ENCODE measurements around the gene ADK. TPM values are rescaled to one million over a fixed set of nuclear protein-coding genes. Genes with fewer than 3 reads are reported as not detected.
"Not testable (repeated sequence)": the region's sequence is repeated elsewhere in the genome, so short reads cannot be mapped to it uniquely, and the experiment has no call there.

ADK gene
- total and polyA plus RNA-seq, 2 donors (not counting 1 experiment from before 2014, with no cell fraction given) = 25.3 to 47.8 TPM

GRCh38 chr10:74558403-74558802, 407.4 kb downstream of the ADK start:
- Histone ChIP-seq H3K79me2 (ENCODE audit: control insufficient read depth, insufficient read depth, low read length) (no peaks in the 10 kb centered on the region), H4K20me1 (ENCODE audit: control insufficient read depth, extremely low read depth, insufficient read depth, low read length) (no peaks in the 10 kb centered on the region), H3K27me3 (ENCODE audit: control insufficient read depth, insufficient read depth, low read length) (no peaks in the 10 kb centered on the region), H3K4me3 (replicated peaks in 1 of 4; ENCODE audit: control extremely low read depth in 1 of 4, insufficient read depth in 1 of 4, low read depth in 3 of 4, low read length in 4 of 4) (no peak overlapping the region), H3K9me3 (ENCODE audit: control insufficient read depth, insufficient read depth, low read depth, low read length) (no peaks in the 10 kb centered on the region), H3K27ac (ENCODE audit: insufficient read depth, low read length) (no peak overlapping the region), H3K4me1 (ENCODE audit: control insufficient read depth, extremely low read depth, insufficient read depth, low read length) (no peaks in the 10 kb centered on the region), H3K9ac (ENCODE audit: insufficient read depth, low read length) (no peak overlapping the region), H3K4me2 (ENCODE audit: extremely low read depth, insufficient read depth, low read length) (no peak overlapping the region), H2AFZ (ENCODE audit: low read length) (no peak overlapping the region), H3K36me3 (ENCODE audit: control insufficient read depth, insufficient read depth, low read length) (no peaks in the 10 kb centered on the region)
- TF ChIP-seq, protein P1, sequence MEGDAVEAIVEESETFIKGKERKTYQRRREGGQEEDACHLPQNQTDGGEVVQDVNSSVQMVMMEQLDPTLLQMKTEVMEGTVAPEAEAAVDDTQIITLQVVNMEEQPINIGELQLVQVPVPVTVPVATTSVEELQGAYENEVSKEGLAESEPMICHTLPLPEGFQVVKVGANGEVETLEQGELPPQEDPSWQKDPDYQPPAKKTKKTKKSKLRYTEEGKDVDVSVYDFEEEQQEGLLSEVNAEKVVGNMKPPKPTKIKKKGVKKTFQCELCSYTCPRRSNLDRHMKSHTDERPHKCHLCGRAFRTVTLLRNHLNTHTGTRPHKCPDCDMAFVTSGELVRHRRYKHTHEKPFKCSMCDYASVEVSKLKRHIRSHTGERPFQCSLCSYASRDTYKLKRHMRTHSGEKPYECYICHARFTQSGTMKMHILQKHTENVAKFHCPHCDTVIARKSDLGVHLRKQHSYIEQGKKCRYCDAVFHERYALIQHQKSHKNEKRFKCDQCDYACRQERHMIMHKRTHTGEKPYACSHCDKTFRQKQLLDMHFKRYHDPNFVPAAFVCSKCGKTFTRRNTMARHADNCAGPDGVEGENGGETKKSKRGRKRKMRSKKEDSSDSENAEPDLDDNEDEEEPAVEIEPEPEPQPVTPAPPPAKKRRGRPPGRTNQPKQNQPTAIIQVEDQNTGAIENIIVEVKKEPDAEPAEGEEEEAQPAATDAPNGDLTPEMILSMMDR (conservative IDR thresholded peaks at IDR 0.05 in 1 of 2, IDR thresholded peaks at IDR 0.05 in 1 of 2; ENCODE audit: low read depth in 1 of 2, low read length in 2 of 2) = no peak
- no peak for TF ChIP-seq EZH2 (IDR thresholded peaks at IDR 0.05; ENCODE audit: low read length, missing control alignments)
- no peak for DNase-seq (ENCODE audit: low read depth in 2 of 2)

DNA sequence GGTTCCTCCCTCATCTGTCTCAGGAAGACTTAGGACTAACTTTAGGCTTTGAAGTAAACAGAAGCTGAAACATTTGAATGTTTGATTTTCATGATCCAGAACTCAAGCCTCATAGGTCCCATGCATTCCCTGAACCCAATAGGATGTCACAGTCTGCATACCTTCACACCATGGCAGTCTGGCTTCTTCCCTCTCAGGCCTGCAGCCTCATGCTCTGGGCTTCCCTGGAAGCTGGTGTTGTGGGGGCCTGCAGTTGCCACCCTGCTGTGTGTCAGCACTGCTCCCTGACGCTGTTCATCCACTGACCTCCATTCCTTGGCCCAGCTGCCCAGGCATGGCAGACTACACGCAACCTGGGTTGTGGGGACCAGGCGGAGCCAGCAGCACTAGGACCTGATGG, 407.9 kb downstream of the ADK start:
- Histone ChIP-seq H3K4me2 (ENCODE audit: extremely low read depth, insufficient read depth, low read length) (no peak overlapping the region), H3K79me2 (ENCODE audit: control insufficient read depth, insufficient read depth, low read length) (no peaks in the 10 kb centered on the region), H2AFZ (ENCODE audit: low read length) (no peak overlapping the region), H3K36me3 (ENCODE audit: control insufficient read depth, insufficient read depth, low read length) (no peaks in the 10 kb centered on the region), H3K9me3 (ENCODE audit: control insufficient read depth, insufficient read depth, low read depth, low read length) (no peaks in the 10 kb centered on the region), H3K4me3 (replicated peaks in 1 of 4; ENCODE audit: control extremely low read depth in 1 of 4, insufficient read depth in 1 of 4, low read depth in 3 of 4, low read length in 4 of 4) (no peak overlapping the region), H4K20me1 (ENCODE audit: control insufficient read depth, extremely low read depth, insufficient read depth, low read length) (no peaks in the 10 kb centered on the region), H3K27ac (ENCODE audit: insufficient read depth, low read length) (no peak overlapping the region), H3K27me3 (ENCODE audit: control insufficient read depth, insufficient read depth, low read length) (no peaks in the 10 kb centered on the region), H3K4me1 (ENCODE audit: control insufficient read depth, extremely low read depth, insufficient read depth, low read length) (no peaks in the 10 kb centered on the region), H3K9ac (ENCODE audit: insufficient read depth, low read length) (no peak overlapping the region)
- TF ChIP-seq, protein P1 (conservative IDR thresholded peaks at IDR 0.05 in 1 of 2, IDR thresholded peaks at IDR 0.05 in 1 of 2; ENCODE audit: low read depth in 1 of 2, low read length in 2 of 2) = no peak
- TF ChIP-seq EZH2 (IDR thresholded peaks at IDR 0.05; ENCODE audit: low read length, missing control alignments) = no peak
- no peak for DNase-seq (ENCODE audit: low read depth in 2 of 2)

DNA sequence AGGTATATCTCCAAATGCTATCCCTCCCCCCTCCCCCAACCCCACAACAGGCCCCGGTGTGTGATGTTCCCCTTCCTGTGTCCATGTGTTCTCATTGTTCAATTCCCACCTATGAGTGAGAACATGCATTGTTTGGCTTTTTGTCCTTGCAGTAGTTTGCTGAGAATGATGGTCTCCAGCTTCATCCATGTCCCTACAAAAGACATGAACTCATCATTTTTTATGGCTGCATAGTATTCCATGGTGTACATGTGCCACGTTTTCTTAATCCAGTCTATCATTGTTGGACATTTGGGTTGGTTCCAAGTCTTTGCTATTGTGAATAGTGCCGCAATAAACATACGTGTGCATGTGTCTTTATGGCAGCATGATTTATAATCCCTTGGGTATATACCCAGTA, 417.9 kb downstream of the ADK start:
- not testable (repeated sequence) for H4K20me1 ChIP-seq (ENCODE audit: control insufficient read depth, extremely low read depth, insufficient read depth, low read length); H2AFZ ChIP-seq (ENCODE audit: low read length); H3K27me3 ChIP-seq (ENCODE audit: control insufficient read depth, insufficient read depth, low read length); H3K4me1 ChIP-seq (ENCODE audit: control insufficient read depth, extremely low read depth, insufficient read depth, low read length); H3K9me3 ChIP-seq (ENCODE audit: control insufficient read depth, insufficient read depth, low read depth, low read length); H3K79me2 ChIP-seq (ENCODE audit: control insufficient read depth, insufficient read depth, low read length); H3K27ac ChIP-seq (ENCODE audit: insufficient read depth, low read length); H3K36me3 ChIP-seq (ENCODE audit: control insufficient read depth, insufficient read depth, low read length); H3K4me2 ChIP-seq (ENCODE audit: extremely low read depth, insufficient read depth, low read length); H3K4me3 ChIP-seq (replicated peaks in 1 of 4; ENCODE audit: control extremely low read depth in 1 of 4, insufficient read depth in 1 of 4, low read depth in 3 of 4, low read length in 4 of 4); DNase-seq (ENCODE audit: low read depth in 2 of 2); H3K9ac ChIP-seq (ENCODE audit: insufficient read depth, low read length)

DNA sequence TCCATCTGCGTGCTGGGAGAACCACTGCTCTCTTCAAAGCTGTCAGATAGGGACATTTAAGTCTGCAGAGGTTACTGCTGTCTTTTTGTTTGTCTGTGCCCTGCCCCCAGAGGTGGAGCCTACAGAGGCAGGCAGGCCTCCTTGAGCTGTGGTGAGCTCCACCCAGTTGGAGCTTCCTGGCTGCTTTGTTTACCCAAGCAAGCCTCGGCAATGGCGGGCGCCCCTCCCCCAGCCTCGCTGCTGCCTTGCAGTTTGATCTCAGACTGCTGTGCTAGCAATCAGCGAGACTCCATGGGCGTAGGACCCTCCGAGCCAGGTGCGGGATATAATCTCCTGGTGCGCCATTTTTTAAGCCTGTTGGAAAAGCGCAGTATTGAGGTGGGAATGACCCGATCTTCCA, 422.5 kb downstream of the ADK start:
- H3K27ac ChIP-seq (ENCODE audit: insufficient read depth, low read length); H3K4me1 ChIP-seq (ENCODE audit: control insufficient read depth, extremely low read depth, insufficient read depth, low read length); H3K4me2 ChIP-seq (ENCODE audit: extremely low read depth, insufficient read depth, low read length); H3K79me2 ChIP-seq (ENCODE audit: control insufficient read depth, insufficient read depth, low read length); H3K4me3 ChIP-seq (replicated peaks in 1 of 4; ENCODE audit: control extremely low read depth in 1 of 4, insufficient read depth in 1 of 4, low read depth in 3 of 4, low read length in 4 of 4); H3K36me3 ChIP-seq (ENCODE audit: control insufficient read depth, insufficient read depth, low read length); H3K27me3 ChIP-seq (ENCODE audit: control insufficient read depth, insufficient read depth, low read length); H4K20me1 ChIP-seq (ENCODE audit: control insufficient read depth, extremely low read depth, insufficient read depth, low read length); DNase-seq (ENCODE audit: low read depth in 2 of 2); H3K9me3 ChIP-seq (ENCODE audit: control insufficient read depth, insufficient read depth, low read depth, low read length); H2AFZ ChIP-seq (ENCODE audit: low read length); H3K9ac ChIP-seq (ENCODE audit: insufficient read depth, low read length): not testable (repeated sequence)

Data from fibroblast of lung (primary cell).